ENCODE measurements around the gene TBX20.
"Not testable (repeated sequence)": the region's sequence is repeated elsewhere in the genome, so short reads cannot be mapped to it uniquely, and the experiment has no call there.

- TF ChIP-seq POLR2AphosphoS5 (IDR thresholded peaks at IDR 0.05; ENCODE audit: borderline replicate concordance, low read depth, low read length); EZH2 (IDR thresholded peaks at IDR 0.05); FOXP2 (optimal IDR thresholded peaks at IDR 0.05; ENCODE audit: control extremely low read depth, extremely low read length, insufficient read depth): not testable (repeated sequence)
Observed at GRCh38 chr7:35186751-35187150, 67.1 kb downstream of the TBX20 start.
